ENCODE data around the gene CBX8. TPM values are rescaled to one million over a fixed set of nuclear protein-coding genes. Genes with fewer than 3 reads are reported as not detected.
A peak's percentile ranks its signal among the peaks of the same experiment; 100 is the strongest.

Gene CBX8
- polyA plus RNA-seq, 2 of the 4 experiments (the other 2 are of a cell fraction), result 1.5 to 13.1 TPM

DNA sequence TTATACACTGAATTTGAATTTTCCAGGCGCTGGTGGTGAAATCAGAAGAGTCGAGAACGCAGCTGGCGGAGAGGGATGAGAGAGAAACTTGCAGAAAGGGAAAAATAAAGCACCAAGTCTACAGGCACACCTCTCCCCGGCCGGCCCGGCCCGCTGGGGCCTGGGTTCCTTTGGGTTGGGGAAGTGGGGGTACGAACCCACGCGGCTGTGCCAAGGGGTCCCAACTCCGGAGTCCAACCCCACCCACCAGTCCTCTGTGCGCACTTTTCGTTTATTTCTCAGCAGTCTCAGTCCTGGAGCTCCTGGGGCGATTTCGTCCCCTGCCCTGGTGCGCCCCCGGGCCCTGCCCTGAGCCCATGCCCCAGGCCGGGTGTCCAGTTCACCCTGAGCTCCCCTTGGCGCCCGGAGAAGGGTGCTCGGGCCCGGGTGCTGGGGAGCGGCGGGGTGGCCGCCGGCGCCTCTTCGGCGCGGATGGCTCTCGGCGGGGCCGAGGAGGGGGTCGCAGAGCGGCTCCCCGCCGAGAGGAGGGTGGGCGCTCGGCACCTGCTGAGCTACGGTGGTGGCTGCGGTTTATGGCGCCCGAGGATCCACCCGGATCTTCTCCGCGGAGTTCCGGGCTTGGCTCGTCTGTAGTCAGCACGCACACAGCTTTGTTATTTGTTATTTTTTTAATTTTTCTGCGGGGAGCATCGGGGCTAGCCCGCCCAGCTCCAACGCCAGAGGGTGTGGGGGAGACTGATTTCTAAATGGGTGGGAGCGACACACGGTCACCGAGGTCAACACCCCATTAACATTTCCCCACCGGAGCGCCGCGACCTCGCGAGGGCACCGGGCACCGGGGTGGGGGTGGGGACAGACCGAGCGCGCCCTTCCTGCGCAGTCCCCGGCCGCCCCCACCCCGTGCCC lies 15.7 kb upstream of the CBX8 start:
- TF ChIP-seq PHF8 (IDR thresholded peaks at IDR 0.05; ENCODE audit: borderline replicate concordance, low read depth), result peak; percentile 14; the same call in 1 of the 2 replicates
- TF ChIP-seq, protein P1, sequence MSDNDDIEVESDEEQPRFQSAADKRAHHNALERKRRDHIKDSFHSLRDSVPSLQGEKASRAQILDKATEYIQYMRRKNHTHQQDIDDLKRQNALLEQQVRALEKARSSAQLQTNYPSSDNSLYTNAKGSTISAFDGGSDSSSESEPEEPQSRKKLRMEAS (IDR thresholded peaks at IDR 0.05), result no peak
- peak overlapping the region; percentile 95 to 99 for H3K27ac ChIP-seq
- DNase-seq (ENCODE audit: low read depth in 1 of 2, low spot score in 1 of 2) (no peak), FAIRE-seq (no peak), ATAC-seq (no peak)
- ChIA-PET CTCF (interaction anchor here (0.6 to 39.8 kb wide), 21 partner anchors 4 to 1386 kb away, joined by 3 to 1281 read pairs (median 9); partner anchors contain the start of genes CBX2, CBX4 and CBX8), POLR2A (interaction anchor here (0.9 to 6.6 kb wide), 5 partner anchors 15 to 32 kb away, joined by 5 to 84 read pairs (median 58); partner anchors contain the start of genes CBX4 and CBX8)
- peak overlapping the region; percentile 94 for H3K4me2 ChIP-seq
- 53% methylated on average over 53 of the region's 72 CpGs for WGBS (ENCODE audit: missing lambda C conversion rate)
- H3K4me1 ChIP-seq, result peaks cover 40% of the 10 kb centered on the region
- H3K9me3 ChIP-seq, result no peaks in the 10 kb centered on the region
- peak overlapping the region; percentile 77 for H3K4me3 ChIP-seq

DNA sequence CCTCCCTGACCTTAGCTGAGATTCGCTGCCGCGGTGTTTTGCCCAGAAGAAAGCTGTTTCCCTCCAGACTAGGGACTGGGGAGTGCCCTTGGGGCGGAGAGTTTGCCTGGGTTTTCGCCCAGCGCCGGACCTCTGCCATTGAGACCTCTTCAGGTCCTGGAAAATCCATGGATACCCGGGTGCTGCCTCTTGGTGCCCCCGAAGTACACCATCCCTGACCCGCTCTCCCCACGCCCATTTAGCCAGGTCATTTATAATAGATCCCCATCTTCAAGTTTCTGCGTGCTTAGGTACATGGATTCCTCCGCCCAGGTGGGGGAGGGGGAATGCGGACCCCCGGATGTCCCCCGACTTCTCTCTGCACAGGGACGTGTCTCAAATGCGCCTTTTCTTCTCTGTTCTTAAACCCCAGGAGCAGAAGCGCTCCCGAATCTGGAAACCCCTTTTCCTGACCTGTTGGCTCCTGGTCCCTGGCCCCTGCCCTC lies 15.0 kb upstream of the CBX8 start:
- DNase-seq (ENCODE audit: low read depth in 1 of 2, low spot score in 1 of 2) (no peak), FAIRE-seq (no peak), ATAC-seq (no peak)
- Histone ChIP-seq H3K27ac (peak overlapping the region; percentile 95 to 99), H3K9me3 (no peaks in the 10 kb centered on the region), H3K4me1 (peaks cover 40% of the 10 kb centered on the region), H3K4me3 (peak overlapping the region; percentile 51), H3K4me2 (peak overlapping the region; percentile 94)
- WGBS (ENCODE audit: missing lambda C conversion rate), result 40% methylated on average over 20 of the region's 20 CpGs
- CTCF ChIA-PET, result interaction anchor here (0.6 to 39.8 kb wide), 30 partner anchors 4 to 1587 kb away, joined by 3 to 1281 read pairs (median 6); partner anchors contain the start of genes CBX2, CBX4, CBX8 and GAA
- POLR2A ChIA-PET, result interaction anchor here (0.8 to 6.6 kb wide), 8 partner anchors 14 to 181 kb away, joined by 3 to 84 read pairs (median 16); partner anchors contain the start of genes CBX4 and CBX8
- TF ChIP-seq, protein P2, sequence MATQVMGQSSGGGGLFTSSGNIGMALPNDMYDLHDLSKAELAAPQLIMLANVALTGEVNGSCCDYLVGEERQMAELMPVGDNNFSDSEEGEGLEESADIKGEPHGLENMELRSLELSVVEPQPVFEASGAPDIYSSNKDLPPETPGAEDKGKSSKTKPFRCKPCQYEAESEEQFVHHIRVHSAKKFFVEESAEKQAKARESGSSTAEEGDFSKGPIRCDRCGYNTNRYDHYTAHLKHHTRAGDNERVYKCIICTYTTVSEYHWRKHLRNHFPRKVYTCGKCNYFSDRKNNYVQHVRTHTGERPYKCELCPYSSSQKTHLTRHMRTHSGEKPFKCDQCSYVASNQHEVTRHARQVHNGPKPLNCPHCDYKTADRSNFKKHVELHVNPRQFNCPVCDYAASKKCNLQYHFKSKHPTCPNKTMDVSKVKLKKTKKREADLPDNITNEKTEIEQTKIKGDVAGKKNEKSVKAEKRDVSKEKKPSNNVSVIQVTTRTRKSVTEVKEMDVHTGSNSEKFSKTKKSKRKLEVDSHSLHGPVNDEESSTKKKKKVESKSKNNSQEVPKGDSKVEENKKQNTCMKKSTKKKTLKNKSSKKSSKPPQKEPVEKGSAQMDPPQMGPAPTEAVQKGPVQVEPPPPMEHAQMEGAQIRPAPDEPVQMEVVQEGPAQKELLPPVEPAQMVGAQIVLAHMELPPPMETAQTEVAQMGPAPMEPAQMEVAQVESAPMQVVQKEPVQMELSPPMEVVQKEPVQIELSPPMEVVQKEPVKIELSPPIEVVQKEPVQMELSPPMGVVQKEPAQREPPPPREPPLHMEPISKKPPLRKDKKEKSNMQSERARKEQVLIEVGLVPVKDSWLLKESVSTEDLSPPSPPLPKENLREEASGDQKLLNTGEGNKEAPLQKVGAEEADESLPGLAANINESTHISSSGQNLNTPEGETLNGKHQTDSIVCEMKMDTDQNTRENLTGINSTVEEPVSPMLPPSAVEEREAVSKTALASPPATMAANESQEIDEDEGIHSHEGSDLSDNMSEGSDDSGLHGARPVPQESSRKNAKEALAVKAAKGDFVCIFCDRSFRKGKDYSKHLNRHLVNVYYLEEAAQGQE (IDR thresholded peaks at IDR 0.05), result no peak
- TF ChIP-seq JUNB (IDR thresholded peaks at IDR 0.05), result no peak
- no peak for TF ChIP-seq EHF (CRISPR knock-in tag; IDR thresholded peaks at IDR 0.05)
- TF ChIP-seq ZSCAN20 (CRISPR knock-in tag; IDR thresholded peaks at IDR 0.05), result no peak
- TF ChIP-seq FOSL2 (IDR thresholded peaks at IDR 0.05), result no peak
- no peak for TF ChIP-seq FOSL2 (CRISPR knock-in tag; IDR thresholded peaks at IDR 0.05)
- TF ChIP-seq KDM1A (IDR thresholded peaks at IDR 0.05; ENCODE audit: low read depth), result no peak
- TF ChIP-seq HOXB5 (CRISPR knock-in tag; IDR thresholded peaks at IDR 0.05), result no peak
- no peak for TF ChIP-seq HOXB13 (CRISPR knock-in tag; IDR thresholded peaks at IDR 0.05; ENCODE audit: low read depth)
- TF ChIP-seq, protein P3, sequence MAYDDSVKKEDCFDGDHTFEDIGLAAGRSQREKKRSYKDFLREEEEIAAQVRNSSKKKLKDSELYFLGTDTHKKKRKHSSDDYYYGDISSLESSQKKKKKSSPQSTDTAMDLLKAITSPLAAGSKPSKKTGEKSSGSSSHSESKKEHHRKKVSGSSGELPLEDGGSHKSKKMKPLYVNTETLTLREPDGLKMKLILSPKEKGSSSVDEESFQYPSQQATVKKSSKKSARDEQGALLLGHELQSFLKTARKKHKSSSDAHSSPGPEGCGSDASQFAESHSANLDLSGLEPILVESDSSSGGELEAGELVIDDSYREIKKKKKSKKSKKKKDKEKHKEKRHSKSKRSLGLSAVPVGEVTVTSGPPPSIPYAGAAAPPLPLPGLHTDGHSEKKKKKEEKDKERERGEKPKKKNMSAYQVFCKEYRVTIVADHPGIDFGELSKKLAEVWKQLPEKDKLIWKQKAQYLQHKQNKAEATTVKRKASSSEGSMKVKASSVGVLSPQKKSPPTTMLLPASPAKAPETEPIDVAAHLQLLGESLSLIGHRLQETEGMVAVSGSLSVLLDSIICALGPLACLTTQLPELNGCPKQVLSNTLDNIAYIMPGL (CRISPR knock-in tag; IDR thresholded peaks at IDR 0.05; ENCODE audit: borderline replicate concordance), result no peak
- TF ChIP-seq BHLHE40 (IDR thresholded peaks at IDR 0.05; ENCODE audit: low read depth, low read length), result no peak
- TF ChIP-seq MYC (IDR thresholded peaks at IDR 0.05; ENCODE audit: borderline replicate concordance, low read length), result no peak
- TF ChIP-seq RNF2 (IDR thresholded peaks at IDR 0.05; ENCODE audit: borderline replicate concordance, low read depth), result no peak
- no peak for TF ChIP-seq POLR2A (IDR thresholded peaks at IDR 0.05; ENCODE audit: low read length)
- TF ChIP-seq, protein P4, sequence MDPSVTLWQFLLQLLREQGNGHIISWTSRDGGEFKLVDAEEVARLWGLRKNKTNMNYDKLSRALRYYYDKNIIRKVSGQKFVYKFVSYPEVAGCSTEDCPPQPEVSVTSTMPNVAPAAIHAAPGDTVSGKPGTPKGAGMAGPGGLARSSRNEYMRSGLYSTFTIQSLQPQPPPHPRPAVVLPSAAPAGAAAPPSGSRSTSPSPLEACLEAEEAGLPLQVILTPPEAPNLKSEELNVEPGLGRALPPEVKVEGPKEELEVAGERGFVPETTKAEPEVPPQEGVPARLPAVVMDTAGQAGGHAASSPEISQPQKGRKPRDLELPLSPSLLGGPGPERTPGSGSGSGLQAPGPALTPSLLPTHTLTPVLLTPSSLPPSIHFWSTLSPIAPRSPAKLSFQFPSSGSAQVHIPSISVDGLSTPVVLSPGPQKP (IDR thresholded peaks at IDR 0.05; ENCODE audit: low read depth, low read length), result no peak
- TF ChIP-seq TP53 (CRISPR knock-in tag; IDR thresholded peaks at IDR 0.05), result no peak
- no peak for TF ChIP-seq MAZ (IDR thresholded peaks at IDR 0.05; ENCODE audit: borderline replicate concordance, low read depth, low read length)
